OCI-LY7 (cell line): ENCODE data around the gene ZNF285.

Experiments
- EZH2phosphoT487 ChIP-seq: fragments of 200-600 bp; sonication (generic); IDR thresholded peaks from 2 replicates; pipeline ENCODE4 v1.6.1; 2018; ENCODE audit warnings: low read depth, borderline replicate concordance, mild to moderate bottlenecking, mixed run types, antibody characterized with exemption, low read length, moderate library complexity, mixed read lengths
- TF ChIP-seq, protein P1 (sequence below): fragments of 200-600 bp; sonication (generic); conservative IDR thresholded peaks from 2 replicates; pipeline ENCODE4 v1.5.1; 2014; ENCODE audit warnings: mild to moderate bottlenecking, antibody characterized with exemption, low read length, moderate library complexity, mixed read lengths

DNA sequence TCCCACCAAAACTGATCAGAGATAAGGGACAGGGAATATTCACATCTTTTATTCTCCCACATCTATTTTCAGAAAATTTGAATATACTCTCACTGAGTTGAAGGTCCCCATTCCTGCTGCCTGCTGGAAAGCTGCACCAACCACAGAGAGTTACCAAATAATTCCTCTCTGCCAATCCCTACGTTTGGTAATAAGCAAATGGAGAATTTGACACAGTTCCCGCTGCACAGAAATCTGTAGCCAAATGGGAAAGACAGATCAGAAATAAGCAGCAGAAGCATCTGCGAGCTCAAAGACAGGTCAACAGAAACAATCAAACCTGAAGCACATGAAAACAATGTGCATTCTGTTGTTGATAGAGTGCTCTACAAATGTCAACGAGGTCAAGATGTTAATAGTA is 54.9 kb downstream of the ZNF285 start:
- TF ChIP-seq, protein P1, sequence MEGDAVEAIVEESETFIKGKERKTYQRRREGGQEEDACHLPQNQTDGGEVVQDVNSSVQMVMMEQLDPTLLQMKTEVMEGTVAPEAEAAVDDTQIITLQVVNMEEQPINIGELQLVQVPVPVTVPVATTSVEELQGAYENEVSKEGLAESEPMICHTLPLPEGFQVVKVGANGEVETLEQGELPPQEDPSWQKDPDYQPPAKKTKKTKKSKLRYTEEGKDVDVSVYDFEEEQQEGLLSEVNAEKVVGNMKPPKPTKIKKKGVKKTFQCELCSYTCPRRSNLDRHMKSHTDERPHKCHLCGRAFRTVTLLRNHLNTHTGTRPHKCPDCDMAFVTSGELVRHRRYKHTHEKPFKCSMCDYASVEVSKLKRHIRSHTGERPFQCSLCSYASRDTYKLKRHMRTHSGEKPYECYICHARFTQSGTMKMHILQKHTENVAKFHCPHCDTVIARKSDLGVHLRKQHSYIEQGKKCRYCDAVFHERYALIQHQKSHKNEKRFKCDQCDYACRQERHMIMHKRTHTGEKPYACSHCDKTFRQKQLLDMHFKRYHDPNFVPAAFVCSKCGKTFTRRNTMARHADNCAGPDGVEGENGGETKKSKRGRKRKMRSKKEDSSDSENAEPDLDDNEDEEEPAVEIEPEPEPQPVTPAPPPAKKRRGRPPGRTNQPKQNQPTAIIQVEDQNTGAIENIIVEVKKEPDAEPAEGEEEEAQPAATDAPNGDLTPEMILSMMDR, result no peak
- TF ChIP-seq EZH2phosphoT487, result no peak
